Measurements from ENCODE around the gene PHLPP1. TPM values are rescaled to one million over a fixed set of nuclear protein-coding genes. Genes with fewer than 3 reads are reported as not detected.

The PHLPP1 gene
- total and polyA plus RNA-seq, 2 of the 13 experiments (the other 11 are each of a cell fraction or from before 2014, with no cell fraction given), result 9.8 to 18.5 TPM

GRCh38 chr18:62670573-62670972 is 44.8 kb upstream of the PHLPP1 start:
- ChIA-PET CTCF (ENCODE audit: low intra/inter-chr PET ratio, low total read pairs) (no interaction called here), POLR2A (no interaction called here)
- Histone ChIP-seq H3K79me2 (ENCODE audit: insufficient read depth, low read length) (no peaks in the 10 kb centered on the region), H3K27ac (ENCODE audit: extremely low read length, insufficient read depth, low read length) (no peak overlapping the region), H4K20me1 (ENCODE audit: insufficient read depth, low read length) (no peaks in the 10 kb centered on the region), H3K4me1 (ENCODE audit: insufficient read depth, low read length) (peaks cover 9% of the 10 kb centered on the region; the same call in 1 of the 2 replicates), H3K9me3 (ENCODE audit: low read length) (no peaks in the 10 kb centered on the region), H2AFZ (ENCODE audit: low read length) (no peak overlapping the region), H3K4me2 (ENCODE audit: low read depth, low read length) (no peak overlapping the region), H3K27me3 (ENCODE audit: control insufficient read depth in 1 of 2, insufficient read depth in 2 of 2, low read length in 2 of 2) (no peaks in the 10 kb centered on the region), H3K36me3 (replicated peaks in 1 of 2; ENCODE audit: control insufficient read depth in 1 of 2, insufficient read depth in 2 of 2, low read length in 2 of 2) (no peaks in the 10 kb centered on the region), H3K4me3 (replicated peaks in 1 of 3; ENCODE audit: insufficient read depth in 1 of 3, low read depth in 2 of 3, low read length in 3 of 3) (no peak overlapping the region), H3K9ac (ENCODE audit: insufficient read depth, low read depth, low read length) (no peak overlapping the region)
- WGBS (ENCODE audit: low lambda C conversion rate), result 47% methylated on average over 2 of the region's 2 CpGs
- no TSS peak for BruUV-seq (replicated peaks)
- ATAC-seq (no peak), DNase-seq (ENCODE audit: low spot score) (no peak), FAIRE-seq (no peak)
- intact Hi-C loops (cut with micrococcal nuclease; ENCODE audit: unreplicated experiment) (no loop called here), in situ Hi-C loops (cut with HindIII; ENCODE audit: extremely low pct_ligation_motif_present, low pct_unique_long_range_greater_than_20kb) (no loop called here)
- no peak for TF ChIP-seq ZNF234 (CRISPR knock-in tag; conservative IDR thresholded peaks at IDR 0.05)
- no peak for TF ChIP-seq PHF21A (CRISPR knock-in tag; IDR thresholded peaks at IDR 0.05)
- TF ChIP-seq ZNF75D (CRISPR knock-in tag; IDR thresholded peaks at IDR 0.05; ENCODE audit: borderline replicate concordance), result no peak
- TF ChIP-seq, protein P1, sequence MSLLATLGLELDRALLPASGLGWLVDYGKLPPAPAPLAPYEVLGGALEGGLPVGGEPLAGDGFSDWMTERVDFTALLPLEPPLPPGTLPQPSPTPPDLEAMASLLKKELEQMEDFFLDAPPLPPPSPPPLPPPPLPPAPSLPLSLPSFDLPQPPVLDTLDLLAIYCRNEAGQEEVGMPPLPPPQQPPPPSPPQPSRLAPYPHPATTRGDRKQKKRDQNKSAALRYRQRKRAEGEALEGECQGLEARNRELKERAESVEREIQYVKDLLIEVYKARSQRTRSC (CRISPR knock-in tag; IDR thresholded peaks at IDR 0.05; ENCODE audit: low read depth), result no peak
- no peak for TF ChIP-seq GTF3A (CRISPR knock-in tag; conservative IDR thresholded peaks at IDR 0.05)
- no peak for TF ChIP-seq U2AF2 (IDR thresholded peaks at IDR 0.05; ENCODE audit: low read depth, low read length)
- TF ChIP-seq, protein P2, sequence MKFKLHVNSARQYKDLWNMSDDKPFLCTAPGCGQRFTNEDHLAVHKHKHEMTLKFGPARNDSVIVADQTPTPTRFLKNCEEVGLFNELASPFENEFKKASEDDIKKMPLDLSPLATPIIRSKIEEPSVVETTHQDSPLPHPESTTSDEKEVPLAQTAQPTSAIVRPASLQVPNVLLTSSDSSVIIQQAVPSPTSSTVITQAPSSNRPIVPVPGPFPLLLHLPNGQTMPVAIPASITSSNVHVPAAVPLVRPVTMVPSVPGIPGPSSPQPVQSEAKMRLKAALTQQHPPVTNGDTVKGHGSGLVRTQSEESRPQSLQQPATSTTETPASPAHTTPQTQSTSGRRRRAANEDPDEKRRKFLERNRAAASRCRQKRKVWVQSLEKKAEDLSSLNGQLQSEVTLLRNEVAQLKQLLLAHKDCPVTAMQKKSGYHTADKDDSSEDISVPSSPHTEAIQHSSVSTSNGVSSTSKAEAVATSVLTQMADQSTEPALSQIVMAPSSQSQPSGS (CRISPR knock-in tag; IDR thresholded peaks at IDR 0.05), result no peak
- TF ChIP-seq GATAD2A (CRISPR knock-in tag; IDR thresholded peaks at IDR 0.05), result no peak
- no peak for TF ChIP-seq ATF4 (CRISPR knock-in tag; IDR thresholded peaks at IDR 0.05)
- TF ChIP-seq HNF1B (CRISPR knock-in tag; IDR thresholded peaks at IDR 0.05), result no peak
- TF ChIP-seq HOXA9 (CRISPR knock-in tag; IDR thresholded peaks at IDR 0.05; ENCODE audit: borderline replicate concordance), result no peak
- TF ChIP-seq XRCC5 (optimal IDR thresholded peaks at IDR 0.05; ENCODE audit: low read length), result no peak
- TF ChIP-seq NFIC (IDR thresholded peaks at IDR 0.05; ENCODE audit: low read length), result no peak
- TF ChIP-seq DNMT1 (CRISPR knock-in tag; IDR thresholded peaks at IDR 0.05), result no peak
- no peak for TF ChIP-seq BATF2 (CRISPR knock-in tag; IDR thresholded peaks at IDR 0.05)
- TF ChIP-seq, protein P3, sequence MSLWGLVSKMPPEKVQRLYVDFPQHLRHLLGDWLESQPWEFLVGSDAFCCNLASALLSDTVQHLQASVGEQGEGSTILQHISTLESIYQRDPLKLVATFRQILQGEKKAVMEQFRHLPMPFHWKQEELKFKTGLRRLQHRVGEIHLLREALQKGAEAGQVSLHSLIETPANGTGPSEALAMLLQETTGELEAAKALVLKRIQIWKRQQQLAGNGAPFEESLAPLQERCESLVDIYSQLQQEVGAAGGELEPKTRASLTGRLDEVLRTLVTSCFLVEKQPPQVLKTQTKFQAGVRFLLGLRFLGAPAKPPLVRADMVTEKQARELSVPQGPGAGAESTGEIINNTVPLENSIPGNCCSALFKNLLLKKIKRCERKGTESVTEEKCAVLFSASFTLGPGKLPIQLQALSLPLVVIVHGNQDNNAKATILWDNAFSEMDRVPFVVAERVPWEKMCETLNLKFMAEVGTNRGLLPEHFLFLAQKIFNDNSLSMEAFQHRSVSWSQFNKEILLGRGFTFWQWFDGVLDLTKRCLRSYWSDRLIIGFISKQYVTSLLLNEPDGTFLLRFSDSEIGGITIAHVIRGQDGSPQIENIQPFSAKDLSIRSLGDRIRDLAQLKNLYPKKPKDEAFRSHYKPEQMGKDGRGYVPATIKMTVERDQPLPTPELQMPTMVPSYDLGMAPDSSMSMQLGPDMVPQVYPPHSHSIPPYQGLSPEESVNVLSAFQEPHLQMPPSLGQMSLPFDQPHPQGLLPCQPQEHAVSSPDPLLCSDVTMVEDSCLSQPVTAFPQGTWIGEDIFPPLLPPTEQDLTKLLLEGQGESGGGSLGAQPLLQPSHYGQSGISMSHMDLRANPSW (CRISPR knock-in tag; IDR thresholded peaks at IDR 0.05; ENCODE audit: borderline replicate concordance), result no peak
